CD4-positive, alpha-beta T cell treated with Interleukin-10 for 1 hour (primary cell): ENCODE results near the gene MARCHF2.

ENCODE experiments used
- DNase-seq: peaks from one replicate; pipeline ENCODE4 v3.0.0-alpha.2; 2020

MARCHF2 gene

DNA sequence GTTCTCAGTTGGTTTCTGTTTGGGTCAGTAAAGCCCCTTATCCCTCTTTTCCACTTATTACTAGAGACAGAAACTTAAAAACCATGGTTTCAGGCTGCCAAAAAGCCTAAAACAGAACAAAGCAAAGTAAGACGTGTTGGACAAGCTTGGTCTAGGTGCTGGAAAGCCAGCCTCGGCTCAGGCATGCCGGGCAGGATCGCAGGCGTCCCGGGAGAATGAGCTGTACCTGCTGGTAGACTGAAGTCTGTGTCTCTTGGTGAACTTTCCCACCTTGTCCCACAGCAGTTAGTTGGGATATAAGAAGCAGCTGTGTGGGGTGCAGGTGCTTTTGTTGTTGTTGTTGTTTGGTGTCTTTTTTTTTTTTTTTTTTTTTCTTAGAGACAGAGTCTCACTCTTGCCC is 68.5 kb downstream of the MARCHF2 start:
- DNase-seq: no peak

DNA sequence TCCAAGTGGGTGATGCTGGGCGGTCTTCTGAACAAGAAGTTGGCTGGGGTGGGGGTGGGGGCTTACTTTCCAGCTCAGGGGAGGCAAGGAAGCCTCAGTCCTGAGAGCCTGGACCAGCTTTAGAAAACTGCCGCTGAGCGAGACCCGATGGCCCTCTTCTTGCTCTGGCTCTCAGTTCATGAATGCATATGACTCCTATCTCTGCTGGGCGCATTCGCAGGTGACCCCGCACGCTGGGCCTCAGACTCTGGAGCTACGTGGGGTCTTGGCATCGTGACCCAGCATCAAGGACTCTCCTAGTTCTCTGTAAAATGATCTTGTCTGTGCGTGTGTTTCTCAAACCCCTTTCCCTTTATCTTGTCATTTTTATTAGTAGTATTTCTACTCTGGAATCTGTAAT is 69.6 kb downstream of the MARCHF2 start:
- no peak for DNase-seq

DNA sequence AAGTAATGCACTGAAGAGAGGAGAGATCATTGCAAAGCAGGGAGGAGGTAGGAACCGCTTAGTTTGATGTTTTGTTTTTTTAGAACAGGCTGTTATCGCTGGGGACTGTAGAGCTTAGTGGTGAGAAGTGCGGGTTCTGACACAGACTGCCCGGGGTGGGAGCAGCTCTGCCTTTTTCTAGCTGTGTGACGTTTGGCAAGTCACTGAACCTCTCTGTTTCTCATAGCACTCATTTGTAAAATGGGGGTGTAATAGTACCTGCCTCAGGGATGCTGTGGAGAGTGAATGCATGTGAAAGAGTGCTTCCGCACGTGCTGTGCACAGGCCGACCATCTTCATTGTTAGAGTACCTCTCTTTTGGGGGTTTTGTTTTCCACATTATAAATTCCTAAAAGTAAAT is 70.1 kb downstream of the MARCHF2 start:
- DNase-seq: no peak

DNA sequence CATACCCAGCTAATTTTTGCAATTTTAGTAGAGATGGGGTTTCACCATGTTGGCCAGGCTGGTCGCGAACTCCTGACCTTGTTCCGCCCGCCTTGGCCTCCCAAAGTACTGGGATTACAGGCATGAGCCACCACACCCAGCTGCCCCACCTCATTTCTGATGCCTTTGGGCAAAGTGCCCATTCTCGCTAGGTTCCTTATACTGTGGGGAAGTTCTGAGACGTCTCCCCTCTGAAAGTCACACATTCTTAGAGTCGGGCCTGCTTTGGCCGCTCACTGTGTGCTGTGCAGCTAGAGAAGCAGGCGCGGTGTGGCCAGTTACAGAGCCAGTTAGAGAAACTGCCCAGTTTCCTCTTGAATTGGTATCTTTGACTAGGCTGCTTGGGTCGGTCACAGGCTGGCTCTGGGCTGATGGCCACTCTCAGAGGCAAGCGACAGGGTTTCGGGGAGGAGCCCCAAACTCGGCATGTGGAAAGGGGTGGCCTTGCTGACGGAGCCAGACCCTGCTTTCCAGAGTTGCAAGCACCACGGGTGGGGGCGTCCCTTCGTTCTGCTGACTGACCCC is 71.3 kb downstream of the MARCHF2 start:
- DNase-seq: no peak

DNA sequence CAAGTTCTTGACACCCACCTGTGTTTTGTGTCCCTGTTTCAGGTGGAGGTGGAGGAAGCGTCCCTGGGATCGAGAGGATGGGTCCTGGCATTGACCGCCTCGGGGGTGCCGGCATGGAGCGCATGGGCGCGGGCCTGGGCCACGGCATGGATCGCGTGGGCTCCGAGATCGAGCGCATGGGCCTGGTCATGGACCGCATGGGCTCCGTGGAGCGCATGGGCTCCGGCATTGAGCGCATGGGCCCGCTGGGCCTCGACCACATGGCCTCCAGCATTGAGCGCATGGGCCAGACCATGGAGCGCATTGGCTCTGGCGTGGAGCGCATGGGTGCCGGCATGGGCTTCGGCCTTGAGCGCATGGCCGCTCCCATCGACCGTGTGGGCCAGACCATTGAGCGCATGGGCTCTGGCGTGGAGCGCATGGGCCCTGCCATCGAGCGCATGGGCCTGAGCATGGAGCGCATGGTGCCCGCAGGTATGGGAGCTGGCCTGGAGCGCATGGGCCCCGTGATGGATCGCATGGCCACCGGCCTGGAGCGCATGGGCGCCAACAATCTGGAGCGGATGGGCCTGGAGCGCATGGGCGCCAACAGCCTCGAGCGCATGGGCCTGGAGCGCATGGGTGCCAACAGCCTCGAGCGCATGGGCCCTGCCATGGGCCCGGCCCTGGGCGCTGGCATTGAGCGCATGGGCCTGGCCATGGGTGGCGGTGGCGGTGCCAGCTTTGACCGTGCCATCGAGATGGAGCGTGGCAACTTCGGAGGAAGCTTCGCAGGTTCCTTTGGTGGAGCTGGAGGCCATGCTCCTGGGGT is 72.7 kb downstream of the MARCHF2 start:
- no peak for DNase-seq

DNA sequence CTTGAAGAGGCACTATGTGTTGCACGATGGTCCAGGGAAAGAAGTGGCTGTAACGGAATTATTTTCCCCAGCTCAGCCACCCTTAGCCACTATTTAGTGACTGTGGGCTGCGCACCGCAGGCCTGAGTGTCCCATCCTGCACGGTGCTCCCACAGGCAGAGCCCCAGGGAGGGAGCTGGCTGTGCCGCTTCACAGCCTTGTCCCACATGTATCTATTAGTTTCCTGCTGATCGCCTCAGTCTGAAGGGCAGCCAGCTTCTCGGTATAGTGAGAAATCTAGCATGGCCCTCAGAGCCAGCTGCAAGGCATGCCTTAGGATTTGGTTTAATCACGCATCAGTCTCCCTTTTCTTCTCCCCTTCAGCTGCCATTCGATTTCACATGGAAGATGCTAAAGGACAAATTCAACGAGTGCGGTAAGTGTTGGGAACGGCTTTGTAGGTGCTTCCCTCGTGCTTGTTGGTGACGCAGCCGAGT is 73.6 kb downstream of the MARCHF2 start:
- DNase-seq: no peak

DNA sequence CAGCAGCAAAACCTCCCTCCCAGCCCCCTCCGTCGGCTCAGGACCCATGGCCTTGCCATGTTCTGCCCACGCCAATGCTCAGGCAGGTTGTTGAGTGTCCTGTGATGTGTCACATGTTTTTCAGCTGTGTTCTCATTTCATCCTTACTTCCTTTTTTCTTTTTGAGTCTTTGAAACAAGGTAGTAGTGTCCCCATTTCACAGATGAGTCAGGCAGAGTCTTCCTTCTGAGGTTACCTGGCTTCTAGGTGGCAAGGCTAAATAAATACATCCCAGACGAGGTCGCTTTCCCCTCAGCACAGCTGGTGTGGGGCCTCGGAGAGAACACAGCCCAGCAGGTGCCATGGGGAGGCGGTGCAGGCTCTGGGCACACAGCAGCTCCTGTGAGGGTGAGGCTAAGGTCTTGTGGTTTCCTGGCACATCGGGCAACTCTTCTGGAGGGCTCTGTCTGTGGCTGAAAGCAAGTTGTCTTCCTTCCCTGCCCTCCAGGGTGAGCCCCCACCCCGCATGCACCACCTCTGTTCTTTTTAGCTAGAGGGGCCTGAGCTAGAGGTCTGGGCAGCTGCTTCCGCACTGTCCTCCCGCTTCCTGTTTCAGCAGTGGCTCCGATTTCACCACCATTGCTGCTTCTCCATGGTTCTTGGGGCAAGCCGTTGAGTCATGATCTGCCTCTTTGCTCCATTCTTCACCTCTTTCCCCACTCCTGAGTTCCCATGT is 74.2 kb downstream of the MARCHF2 start:
- peak; percentile 68 for DNase-seq

DNA sequence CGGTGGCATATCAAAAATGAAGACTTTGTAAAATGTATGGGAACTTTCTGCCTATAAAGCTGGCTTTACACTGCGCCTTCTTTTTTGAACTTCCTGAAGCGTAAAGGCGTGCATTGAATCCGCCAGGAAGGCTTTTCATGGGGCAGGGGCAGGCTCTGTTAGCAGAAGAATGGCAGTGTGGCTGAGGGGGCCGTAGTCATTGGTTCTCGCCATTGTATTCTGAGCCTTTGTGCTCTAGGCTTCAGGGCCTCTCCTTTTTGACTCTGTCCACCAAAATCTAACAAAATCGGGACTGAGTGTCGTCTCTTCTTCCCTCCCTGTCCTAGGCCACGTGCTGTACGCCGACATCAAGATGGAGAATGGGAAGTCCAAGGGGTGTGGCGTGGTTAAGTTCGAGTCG is 75.3 kb downstream of the MARCHF2 start:
- DNase-seq: no peak
